Measurements from ENCODE around the gene TRA2A. TPM values are rescaled to one million over a fixed set of nuclear protein-coding genes. Genes with fewer than 3 reads are reported as not detected.

TRA2A gene
- total and polyA plus RNA-seq, 2 of the 13 experiments (the other 11 are each of a cell fraction or from before 2014, with no cell fraction given), result 39.1 to 41.6 TPM

- TF ChIP-seq MED1 (CRISPR knock-in tag; IDR thresholded peaks at IDR 0.05) (peak; percentile 60; the same call in 1 of the 2 replicates), SAFB2 (CRISPR knock-in tag; IDR thresholded peaks at IDR 0.05; ENCODE audit: borderline replicate concordance, low read depth) (peak; percentile 75), ZBTB20 (CRISPR knock-in tag; IDR thresholded peaks at IDR 0.05; ENCODE audit: borderline replicate concordance, low read depth) (peak; percentile 11; the same call in 1 of the 2 replicates), ZNF543 (CRISPR knock-in tag; IDR thresholded peaks at IDR 0.05) (peak; percentile 87), BCL6 (CRISPR knock-in tag; IDR thresholded peaks at IDR 0.05) (peak; percentile 53), POGZ (CRISPR knock-in tag; IDR thresholded peaks at IDR 0.05) (peak; percentile 55), ZNF7 (CRISPR knock-in tag; IDR thresholded peaks at IDR 0.05) (no peak), CC2D1A (CRISPR knock-in tag; IDR thresholded peaks at IDR 0.05) (no peak), ZBTB39 (CRISPR knock-in tag; IDR thresholded peaks at IDR 0.05) (no peak), GABPB1 (CRISPR knock-in tag; IDR thresholded peaks at IDR 0.05) (peak; percentile 73), CREB1 (IDR thresholded peaks at IDR 0.05) (peak; percentile 45; the same call in 1 of the 2 replicates), CREB1 (CRISPR knock-in tag; IDR thresholded peaks at IDR 0.05) (0 out of 2 replicates have a peak, but pooled peaks have one; percentile 36), CCAR2 (optimal IDR thresholded peaks at IDR 0.05; ENCODE audit: low read depth, low read length) (no peak), NFYB (CRISPR knock-in tag; IDR thresholded peaks at IDR 0.05) (peak; percentile 88), ZNF138 (CRISPR knock-in tag; IDR thresholded peaks at IDR 0.05; ENCODE audit: low read depth) (no peak; the same call in none of the 2 replicates), WIZ (CRISPR knock-in tag; IDR thresholded peaks at IDR 0.05) (peak; percentile 59), ZNF33B (CRISPR knock-in tag; IDR thresholded peaks at IDR 0.05) (peak; percentile 78), TCF7 (IDR thresholded peaks at IDR 0.05; ENCODE audit: low read depth) (no peak), ZSCAN20 (CRISPR knock-in tag; IDR thresholded peaks at IDR 0.05; ENCODE audit: borderline replicate concordance) (peak; percentile 85; the same call in 1 of the 2 replicates), SP5 (CRISPR knock-in tag; IDR thresholded peaks at IDR 0.05; ENCODE audit: borderline replicate concordance, low read depth) (peak; percentile 62; the same call in 1 of the 2 replicates), SOX5 (CRISPR knock-in tag; IDR thresholded peaks at IDR 0.05; ENCODE audit: borderline replicate concordance) (peak; percentile 26; the same call in 1 of the 2 replicates), MAZ (IDR thresholded peaks at IDR 0.05; ENCODE audit: borderline replicate concordance, low read depth, low read length) (peak; percentile 94), MAZ (CRISPR knock-in tag; IDR thresholded peaks at IDR 0.05; ENCODE audit: low read depth) (peak; percentile 96), ZBTB3 (CRISPR knock-in tag; IDR thresholded peaks at IDR 0.05; ENCODE audit: borderline replicate concordance, low read depth) (no peak; the same call in 1 of the 2 replicates), NR3C1 (CRISPR knock-in tag; IDR thresholded peaks at IDR 0.05) (no peak), ELF4 (CRISPR knock-in tag; IDR thresholded peaks at IDR 0.05; ENCODE audit: borderline replicate concordance) (0 out of 2 replicates have a peak, but pooled peaks have one; percentile 62), GABPA (IDR thresholded peaks at IDR 0.05; ENCODE audit: low read depth, low read length) (no peak), GABPA (CRISPR knock-in tag; IDR thresholded peaks at IDR 0.05; ENCODE audit: low read depth) (peak; percentile 26; the same call in 1 of the 2 replicates), ZNF317 (CRISPR knock-in tag; IDR thresholded peaks at IDR 0.05) (peak; percentile 50), ZSCAN30 (CRISPR knock-in tag; IDR thresholded peaks at IDR 0.05) (no peak)
- TF ChIP-seq, protein P1, sequence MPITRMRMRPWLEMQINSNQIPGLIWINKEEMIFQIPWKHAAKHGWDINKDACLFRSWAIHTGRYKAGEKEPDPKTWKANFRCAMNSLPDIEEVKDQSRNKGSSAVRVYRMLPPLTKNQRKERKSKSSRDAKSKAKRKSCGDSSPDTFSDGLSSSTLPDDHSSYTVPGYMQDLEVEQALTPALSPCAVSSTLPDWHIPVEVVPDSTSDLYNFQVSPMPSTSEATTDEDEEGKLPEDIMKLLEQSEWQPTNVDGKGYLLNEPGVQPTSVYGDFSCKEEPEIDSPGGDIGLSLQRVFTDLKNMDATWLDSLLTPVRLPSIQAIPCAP (CRISPR knock-in tag; IDR thresholded peaks at IDR 0.05; ENCODE audit: low read depth), result no peak
Observed at GRCh38 chr7:23474094-23474828, 57.5 kb downstream of the TRA2A start (continued).

Data from HepG2 (cell line).